Vagina (tissue), 2 donors: ENCODE data around the gene TPSB2. TPM values are rescaled to one million over a fixed set of nuclear protein-coding genes. Genes with fewer than 3 reads are reported as not detected.
A peak's percentile ranks its signal among the peaks of the same experiment; 100 is the strongest.

Source experiments
- DNase-seq, 2 donors: peaks; one replicate each; pipeline ENCODE4 v3.0.0-alpha.2; 2017; ENCODE audit errors: extremely low spot score in 2 of 2
- H3K27ac ChIP-seq: fragments of 200-600 bp; sonication (generic); one replicate; pipeline ENCODE4 v1.5.1; 2019
- H3K27me3 ChIP-seq: fragments of 200-600 bp; sonication (generic); one replicate; pipeline ENCODE4 v1.5.1; 2019
- H3K36me3 ChIP-seq, 2 donors: fragments of 200-600 bp; sonication (generic); one replicate each; pipeline ENCODE4 v1.5.1; 2017 to 2019
- H3K4me1 ChIP-seq: fragments of 200-600 bp; sonication (generic); one replicate; pipeline ENCODE4 v1.5.1; 2019
- H3K4me3 ChIP-seq, 2 donors: fragments of 200-600 bp; sonication (generic); 1 replicate in 1 of 2; 2 replicates in 1 of 2; pipeline ENCODE4 v1.5.1; 2016 to 2019
- H3K9me3 ChIP-seq: fragments of 200-600 bp; sonication (generic); one replicate; pipeline ENCODE4 v1.5.1; 2019
- POLR2A ChIP-seq, 2 donors: fragments of 450-650 bp; IDR thresholded peaks; one replicate each; pipeline ENCODE4 v1.6.1; 2017; ENCODE audit warnings: antibody characterized with exemption in 2 of 2, mild to moderate bottlenecking in 2 of 2, moderate library complexity in 2 of 2
- POLR2AphosphoS5 ChIP-seq, 2 donors: sonication (generic); formaldehyde crosslinking; IDR thresholded peaks; one replicate each; pipeline ENCODE4 v1.9.0; 2017; ENCODE audit warnings: antibody characterized with exemption in 2 of 2, mild to moderate bottlenecking in 2 of 2, low read depth in 1 of 2; ENCODE audit not compliant: insufficient read depth in 1 of 2
- intact Hi-C: fragments of 100-400 bp; cut with DNase I; formaldehyde crosslinking; loops from one replicate; pipeline ENCODE4 v1.15.1; 2023
- total RNA-seq: library from RNA; depleted of rRNA; stranded (reverse); fragments of >200 nt; gene quantifications from one replicate; pipeline ENCODE4 v1.2.3, GENCODE V29; 2016
- TF ChIP-seq, protein P1 (sequence below), 3 experiments: fragments of 450-650 bp in 2 of 3; fragments of 200-600 bp in 1 of 3; sonication (generic) in 1 of 3; IDR thresholded peaks; one replicate each; pipeline ENCODE4 v1.5.1; 2017 to 2019; ENCODE audit warnings: antibody characterized with exemption in 3 of 3, mild to moderate bottlenecking in 2 of 3, moderate library complexity in 2 of 3

The TPSB2 gene
- total RNA-seq, 1 donor from 2014 or later, result 59.7 TPM

- no peaks in the 10 kb centered on the region for H3K9me3 ChIP-seq
- no peak overlapping the region for H3K4me3 ChIP-seq
- DNase-seq, result no peak
- no peaks in the 10 kb centered on the region for H3K36me3 ChIP-seq
- no peak for TF ChIP-seq POLR2AphosphoS5 (IDR thresholded peaks at IDR 0.05; ENCODE audit: insufficient read depth in 1 of 2, low read depth in 1 of 2)
- TF ChIP-seq, protein P1, sequence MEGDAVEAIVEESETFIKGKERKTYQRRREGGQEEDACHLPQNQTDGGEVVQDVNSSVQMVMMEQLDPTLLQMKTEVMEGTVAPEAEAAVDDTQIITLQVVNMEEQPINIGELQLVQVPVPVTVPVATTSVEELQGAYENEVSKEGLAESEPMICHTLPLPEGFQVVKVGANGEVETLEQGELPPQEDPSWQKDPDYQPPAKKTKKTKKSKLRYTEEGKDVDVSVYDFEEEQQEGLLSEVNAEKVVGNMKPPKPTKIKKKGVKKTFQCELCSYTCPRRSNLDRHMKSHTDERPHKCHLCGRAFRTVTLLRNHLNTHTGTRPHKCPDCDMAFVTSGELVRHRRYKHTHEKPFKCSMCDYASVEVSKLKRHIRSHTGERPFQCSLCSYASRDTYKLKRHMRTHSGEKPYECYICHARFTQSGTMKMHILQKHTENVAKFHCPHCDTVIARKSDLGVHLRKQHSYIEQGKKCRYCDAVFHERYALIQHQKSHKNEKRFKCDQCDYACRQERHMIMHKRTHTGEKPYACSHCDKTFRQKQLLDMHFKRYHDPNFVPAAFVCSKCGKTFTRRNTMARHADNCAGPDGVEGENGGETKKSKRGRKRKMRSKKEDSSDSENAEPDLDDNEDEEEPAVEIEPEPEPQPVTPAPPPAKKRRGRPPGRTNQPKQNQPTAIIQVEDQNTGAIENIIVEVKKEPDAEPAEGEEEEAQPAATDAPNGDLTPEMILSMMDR (IDR thresholded peaks at IDR 0.05), result no peak
- TF ChIP-seq POLR2A (IDR thresholded peaks at IDR 0.05), result no peak
- no peak overlapping the region for H3K27ac ChIP-seq
- no peaks in the 10 kb centered on the region for H3K4me1 ChIP-seq
- intact Hi-C loops, result no loop called here
- H3K27me3 ChIP-seq, result no peaks in the 10 kb centered on the region
These were observed 32.6 kb downstream of the TPSB2 start for GRCh38 chr16:1197237-1197866.

- Histone ChIP-seq H3K4me3 (no peak overlapping the region), H3K27ac (no peak overlapping the region), H3K4me1 (no peaks in the 10 kb centered on the region), H3K27me3 (no peaks in the 10 kb centered on the region), H3K36me3 (no peaks in the 10 kb centered on the region), H3K9me3 (no peaks in the 10 kb centered on the region)
- no peak for TF ChIP-seq POLR2AphosphoS5 (IDR thresholded peaks at IDR 0.05; ENCODE audit: insufficient read depth in 1 of 2, low read depth in 1 of 2)
- intact Hi-C loops, result no loop called here
- no peak for DNase-seq
These were observed 33.5 kb downstream of the TPSB2 start for GRCh38 chr16:1196494-1196893.

DNA sequence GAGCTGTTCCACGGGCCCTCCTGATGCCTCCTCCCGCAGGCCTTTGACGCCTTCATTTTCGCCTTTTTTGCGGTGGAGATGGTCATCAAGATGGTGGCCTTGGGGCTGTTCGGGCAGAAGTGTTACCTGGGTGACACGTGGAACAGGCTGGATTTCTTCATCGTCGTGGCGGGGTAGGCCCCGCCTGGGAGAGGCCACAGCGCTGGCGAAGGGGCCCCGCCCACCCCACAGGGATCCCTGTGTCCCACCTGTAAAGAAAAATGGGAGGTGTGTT lies 34.7 kb downstream of the TPSB2 start:
- H3K36me3 ChIP-seq, result no peaks in the 10 kb centered on the region
- H3K9me3 ChIP-seq, result no peaks in the 10 kb centered on the region
- no peak for DNase-seq
- H3K4me3 ChIP-seq, result no peak overlapping the region
- intact Hi-C loops, result no loop called here
- H3K27me3 ChIP-seq, result no peaks in the 10 kb centered on the region
- TF ChIP-seq, protein P1 (IDR thresholded peaks at IDR 0.05), result no peak
- H3K4me1 ChIP-seq, result no peaks in the 10 kb centered on the region
- no peak overlapping the region for H3K27ac ChIP-seq

- Histone ChIP-seq H3K36me3 (no peaks in the 10 kb centered on the region), H3K27me3 (no peaks in the 10 kb centered on the region), H3K9me3 (no peaks in the 10 kb centered on the region), H3K4me1 (no peaks in the 10 kb centered on the region), H3K27ac (no peak overlapping the region), H3K4me3 (no peak overlapping the region)
- no peak for DNase-seq
- TF ChIP-seq POLR2A (IDR thresholded peaks at IDR 0.05), result no peak
- TF ChIP-seq, protein P1 (IDR thresholded peaks at IDR 0.05), result peak in 1 of 3 experiments; percentile 43
- intact Hi-C loops, result no loop called here
These were observed 35.2 kb downstream of the TPSB2 start for GRCh38 chr16:1194665-1195392.

GRCh38 chr16:1193825-1194581 lies 36.0 kb downstream of the TPSB2 start:
- intact Hi-C loops, result no loop called here
- H3K27me3 ChIP-seq, result no peaks in the 10 kb centered on the region
- no peaks in the 10 kb centered on the region for H3K9me3 ChIP-seq
- H3K4me3 ChIP-seq, result no peak overlapping the region
- no peak overlapping the region for H3K27ac ChIP-seq
- no peaks in the 10 kb centered on the region for H3K4me1 ChIP-seq
- DNase-seq, result no peak
- TF ChIP-seq POLR2A (IDR thresholded peaks at IDR 0.05) (no peak), POLR2AphosphoS5 (IDR thresholded peaks at IDR 0.05; ENCODE audit: insufficient read depth in 1 of 2, low read depth in 1 of 2) (no peak)
- TF ChIP-seq, protein P1 (IDR thresholded peaks at IDR 0.05), result no peak
- H3K36me3 ChIP-seq, result no peaks in the 10 kb centered on the region
